ENCODE data around the gene FKBP8.
"Not testable (repeated sequence)": the region's sequence is repeated elsewhere in the genome, so short reads cannot be mapped to it uniquely, and the experiment has no call there.

FKBP8 gene

GRCh38 chr19:18558604-18559003, 15.2 kb upstream of the FKBP8 start:
- no peak overlapping the region for H3K27ac ChIP-seq (ENCODE audit: insufficient read depth, low read depth, low read length, poor library complexity, severe bottlenecking)
- H3K27me3 ChIP-seq (ENCODE audit: control insufficient read depth, insufficient read depth, low read length, poor library complexity, severe bottlenecking), result no peaks in the 10 kb centered on the region
- peak overlapping the region; percentile 76 for H3K4me3 ChIP-seq (ENCODE audit: insufficient read depth, low read depth, low read length)
- peaks cover 5% of the 10 kb centered on the region for H3K4me1 ChIP-seq (ENCODE audit: control insufficient read depth, insufficient read depth, low read length)
- H3K36me3 ChIP-seq (ENCODE audit: control insufficient read depth, insufficient read depth, low read length), result peaks cover 8% of the 10 kb centered on the region
- no peaks in the 10 kb centered on the region for H3K9me3 ChIP-seq (ENCODE audit: control insufficient read depth, low read length)
- 75 to 87% methylated on average over 3 of the region's 3 CpGs for WGBS, 2 experiments

DNA sequence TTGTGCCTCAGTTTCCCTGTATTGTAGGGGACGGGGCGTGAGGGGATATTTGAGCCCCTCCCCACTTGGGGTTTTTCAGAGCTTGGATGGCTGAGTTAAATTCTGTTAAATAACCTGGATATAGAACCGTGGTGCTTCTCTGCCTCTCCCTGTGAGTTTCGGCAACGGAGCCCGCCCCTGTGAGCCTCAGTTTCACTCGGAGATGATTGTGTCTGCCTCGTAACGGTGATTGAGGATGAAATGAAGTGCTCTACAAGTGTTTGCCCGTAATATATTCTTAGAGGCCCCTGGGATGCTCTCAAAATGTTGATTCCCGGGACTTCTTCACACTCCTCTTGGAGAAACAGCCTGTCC, 14.8 kb upstream of the FKBP8 start:
- no peak overlapping the region for H3K27ac ChIP-seq (ENCODE audit: insufficient read depth, low read depth, low read length, poor library complexity, severe bottlenecking)
- no peaks in the 10 kb centered on the region for H3K9me3 ChIP-seq (ENCODE audit: control insufficient read depth, low read length)
- H3K36me3 ChIP-seq (ENCODE audit: control insufficient read depth, insufficient read depth, low read length), result peaks cover 3% of the 10 kb centered on the region
- WGBS, 2 experiments, result 22 to 25% methylated on average over 11 of the region's 11 CpGs
- H3K4me1 ChIP-seq (ENCODE audit: control insufficient read depth, insufficient read depth, low read length), result peaks cover 5% of the 10 kb centered on the region
- H3K27me3 ChIP-seq (ENCODE audit: control insufficient read depth, insufficient read depth, low read length, poor library complexity, severe bottlenecking), result no peaks in the 10 kb centered on the region
- peak overlapping the region; percentile 76 for H3K4me3 ChIP-seq (ENCODE audit: insufficient read depth, low read depth, low read length)

DNA sequence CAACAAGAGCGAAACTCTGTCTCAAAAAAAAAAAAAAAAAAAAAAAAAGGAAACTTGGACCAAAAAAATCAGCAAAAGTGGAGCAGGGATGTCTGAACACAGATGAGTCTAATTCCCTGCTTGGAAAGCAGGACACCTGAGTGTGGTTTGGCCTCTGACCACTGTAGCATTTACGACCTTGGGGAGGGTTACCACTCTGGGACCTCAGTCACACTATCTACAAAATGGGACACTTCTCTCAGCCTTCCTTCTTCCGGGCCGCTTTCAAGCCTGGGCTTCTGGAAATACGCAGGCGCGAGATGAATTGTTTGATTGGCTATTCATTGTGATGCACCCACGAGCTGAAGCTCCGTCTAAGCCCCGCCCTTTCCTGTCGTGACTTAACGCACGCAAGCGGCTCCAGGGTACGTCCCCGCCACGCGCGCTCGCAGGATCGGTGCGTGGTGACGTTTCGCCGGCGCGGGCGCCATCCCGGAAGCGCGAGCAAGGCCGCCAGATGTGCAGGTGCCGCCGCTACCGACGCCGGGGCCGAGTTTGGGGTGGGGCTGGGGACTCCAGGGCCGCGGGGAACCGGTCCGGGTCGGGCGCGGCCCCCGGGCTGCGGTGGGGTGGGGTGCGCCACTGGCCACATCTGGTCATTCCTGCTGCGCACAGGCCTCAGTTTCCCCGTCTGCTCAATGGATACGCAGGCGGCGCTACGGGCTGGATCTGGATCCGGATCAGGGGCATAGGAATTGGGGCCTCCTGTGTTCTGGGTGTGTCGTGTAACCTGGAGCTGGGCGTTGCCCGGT, 14.2 kb upstream of the FKBP8 start, which contains the start of gene KXD1:
Gene KXD1, plus strand, starts transcription at position 460 of the 791 bp plus-strand sequence. CDS start 4,187 bp downstream, outside the sequence.
- H3K4me3 ChIP-seq (ENCODE audit: insufficient read depth, low read depth, low read length), result peak within 1 kb of the TSS; percentile 76
- H3K36me3 ChIP-seq (ENCODE audit: control insufficient read depth, insufficient read depth, low read length), result no peaks in the 10 kb centered on the region
- H3K9me3 ChIP-seq (ENCODE audit: control insufficient read depth, low read length), result no peaks in the 10 kb centered on the region
- H3K27ac ChIP-seq (ENCODE audit: insufficient read depth, low read depth, low read length, poor library complexity, severe bottlenecking), result peak within 1 kb of the TSS; percentile 55
- H3K4me1 ChIP-seq (ENCODE audit: control insufficient read depth, insufficient read depth, low read length), result peaks cover 5% of the 10 kb centered on the region
- WGBS, 2 experiments, result 2 to 3% methylated on average over 58 of the region's 58 CpGs
- no peaks in the 10 kb centered on the region for H3K27me3 ChIP-seq (ENCODE audit: control insufficient read depth, insufficient read depth, low read length, poor library complexity, severe bottlenecking)

DNA sequence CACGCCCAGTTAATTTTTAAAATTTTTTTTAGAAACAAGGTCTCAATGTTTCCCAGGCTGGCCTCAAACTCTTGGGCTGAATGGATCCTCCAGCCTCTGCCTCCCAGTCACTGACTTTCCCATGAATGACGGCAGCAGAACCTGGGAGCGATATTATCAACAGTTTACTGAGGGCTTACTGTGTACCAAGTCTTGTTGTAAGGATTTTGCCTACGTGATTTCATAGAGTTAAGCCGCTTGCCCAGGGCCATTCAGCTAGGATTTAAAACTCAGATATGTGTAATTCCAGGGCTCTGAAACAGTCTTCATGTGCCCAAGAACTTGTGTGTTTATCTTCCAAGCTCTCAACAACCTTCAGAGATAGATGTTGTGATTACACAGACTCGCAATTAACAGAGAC, 8.3 kb upstream of the FKBP8 start:
- H3K27ac ChIP-seq (ENCODE audit: insufficient read depth, low read depth, low read length, poor library complexity, severe bottlenecking), result no peak overlapping the region
- no peaks in the 10 kb centered on the region for H3K36me3 ChIP-seq (ENCODE audit: control insufficient read depth, insufficient read depth, low read length)
- H3K4me3 ChIP-seq (ENCODE audit: insufficient read depth, low read depth, low read length), result no peak overlapping the region
- H3K27me3 ChIP-seq (ENCODE audit: control insufficient read depth, insufficient read depth, low read length, poor library complexity, severe bottlenecking), result no peaks in the 10 kb centered on the region
- 90 to 91% methylated on average over 5 to 6 of the region's 6 CpGs for WGBS, 2 experiments
- H3K9me3 ChIP-seq (ENCODE audit: control insufficient read depth, low read length), result no peaks in the 10 kb centered on the region
- no peaks in the 10 kb centered on the region for H3K4me1 ChIP-seq (ENCODE audit: control insufficient read depth, insufficient read depth, low read length)

DNA sequence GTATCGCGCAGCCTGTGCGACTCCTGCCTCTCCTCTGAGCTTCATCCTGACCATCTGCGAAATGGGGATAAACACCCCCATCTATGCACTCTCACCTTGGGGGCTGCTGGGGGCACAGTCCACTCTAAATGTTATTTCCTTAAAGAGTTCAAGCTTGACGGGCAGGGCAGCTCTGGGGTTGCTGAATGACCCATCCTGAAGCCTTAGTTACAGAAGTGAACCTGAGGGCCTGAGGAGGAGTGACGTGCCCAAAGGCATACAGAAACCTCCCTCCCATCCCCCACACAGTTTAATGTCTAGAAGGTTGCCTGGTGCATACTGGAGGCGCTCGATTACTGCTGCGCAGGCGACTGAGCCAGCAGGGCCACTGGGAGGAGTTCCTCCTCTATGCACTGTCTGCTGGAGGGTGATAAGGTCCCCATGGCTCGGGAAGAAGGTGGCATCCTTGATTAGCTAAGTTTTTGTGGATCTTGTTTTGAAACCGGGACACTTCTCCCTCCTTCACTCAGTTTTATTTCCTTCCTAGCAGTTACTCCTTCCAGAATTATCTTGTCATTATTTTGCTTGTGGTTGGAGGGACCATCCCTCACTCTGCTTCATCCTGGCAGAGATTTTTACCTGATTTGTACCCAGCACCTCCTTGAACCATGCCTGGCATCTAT, 572 bp upstream of the FKBP8 start:
- no peaks in the 10 kb centered on the region for H3K27me3 ChIP-seq (ENCODE audit: control insufficient read depth, insufficient read depth, low read length, poor library complexity, severe bottlenecking)
- WGBS, 2 experiments, result 14 to 15% methylated on average over 11 to 12 of the region's 12 CpGs
- H3K27ac ChIP-seq (ENCODE audit: insufficient read depth, low read depth, low read length, poor library complexity, severe bottlenecking), result no peak overlapping the region
- peaks cover 22% of the 10 kb centered on the region for H3K36me3 ChIP-seq (ENCODE audit: control insufficient read depth, insufficient read depth, low read length)
- H3K4me3 ChIP-seq (ENCODE audit: insufficient read depth, low read depth, low read length), result peak overlapping the region; percentile 37
- H3K9me3 ChIP-seq (ENCODE audit: control insufficient read depth, low read length), result no peaks in the 10 kb centered on the region
- no peaks in the 10 kb centered on the region for H3K4me1 ChIP-seq (ENCODE audit: control insufficient read depth, insufficient read depth, low read length)

GRCh38 chr19:18541992-18542940, 1.1 kb downstream of the FKBP8 start:
- H3K36me3 ChIP-seq (ENCODE audit: control insufficient read depth, insufficient read depth, low read length), result peaks cover 28% of the 10 kb centered on the region
- peak overlapping the region; percentile 47 for H3K4me3 ChIP-seq (ENCODE audit: insufficient read depth, low read depth, low read length)
- 33% methylated on average over 11 of the region's 11 CpGs for WGBS, 2 experiments
- H3K27me3 ChIP-seq (ENCODE audit: control insufficient read depth, insufficient read depth, low read length, poor library complexity, severe bottlenecking), result no peaks in the 10 kb centered on the region
- no peak overlapping the region for H3K27ac ChIP-seq (ENCODE audit: insufficient read depth, low read depth, low read length, poor library complexity, severe bottlenecking)
- H3K4me1 ChIP-seq (ENCODE audit: control insufficient read depth, insufficient read depth, low read length), result no peaks in the 10 kb centered on the region
- H3K9me3 ChIP-seq (ENCODE audit: control insufficient read depth, low read length), result no peaks in the 10 kb centered on the region

DNA sequence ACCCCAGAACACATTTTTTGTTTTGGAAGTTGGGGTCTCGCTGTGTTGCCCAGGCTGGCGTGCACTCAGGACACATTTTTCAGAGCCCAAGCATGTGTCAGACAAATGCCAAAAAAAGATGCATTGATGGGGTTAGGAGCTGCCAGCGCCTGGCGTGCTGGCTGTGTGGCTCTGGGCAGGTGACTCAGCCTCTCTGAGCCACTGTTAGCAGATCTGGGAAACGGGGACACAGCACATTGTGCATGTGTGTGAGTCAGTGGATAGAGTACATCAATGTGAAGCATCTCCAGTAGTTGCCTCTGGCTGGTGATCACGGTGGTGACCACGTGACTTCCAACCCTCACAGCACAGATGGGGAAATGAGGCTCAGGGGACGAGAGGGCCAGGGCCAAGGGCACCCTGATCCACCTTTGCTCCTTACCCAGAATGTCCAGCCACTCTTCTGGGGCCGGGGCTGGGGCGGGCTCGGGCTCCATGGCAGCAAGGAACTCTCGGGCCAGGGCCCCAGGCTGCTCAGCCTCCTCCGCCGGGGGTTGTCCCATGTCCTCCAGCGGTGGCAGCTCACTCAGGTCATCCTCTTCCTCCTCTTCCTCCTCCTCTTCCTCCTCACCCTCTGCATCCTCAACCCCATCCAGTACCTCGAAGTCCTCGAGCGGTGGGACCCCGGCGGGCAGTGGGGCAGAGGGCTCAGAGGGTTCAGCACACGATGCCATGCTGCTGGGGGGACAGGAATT, 1.9 kb downstream of the FKBP8 start:
- H3K4me1 ChIP-seq (ENCODE audit: control insufficient read depth, insufficient read depth, low read length), result no peaks in the 10 kb centered on the region
- no peaks in the 10 kb centered on the region for H3K9me3 ChIP-seq (ENCODE audit: control insufficient read depth, low read length)
- no peak overlapping the region for H3K27ac ChIP-seq (ENCODE audit: insufficient read depth, low read depth, low read length, poor library complexity, severe bottlenecking)
- H3K4me3 ChIP-seq (ENCODE audit: insufficient read depth, low read depth, low read length), result no peak overlapping the region
- 94 to 95% methylated on average over 21 of the region's 21 CpGs for WGBS, 2 experiments
- peaks cover 37% of the 10 kb centered on the region for H3K36me3 ChIP-seq (ENCODE audit: control insufficient read depth, insufficient read depth, low read length)
- H3K27me3 ChIP-seq (ENCODE audit: control insufficient read depth, insufficient read depth, low read length, poor library complexity, severe bottlenecking), result no peaks in the 10 kb centered on the region

- 96% methylated on average over 1 of the region's 1 CpG for WGBS, 2 experiments
Measured at GRCh38 chr19:18540200-18540599, 3.2 kb downstream of the FKBP8 start.

GRCh38 chr19:18539372-18539771, 4.0 kb downstream of the FKBP8 start:
- H3K27ac ChIP-seq (ENCODE audit: insufficient read depth, low read depth, low read length, poor library complexity, severe bottlenecking), result no peak overlapping the region
- no peak overlapping the region for H3K4me3 ChIP-seq (ENCODE audit: insufficient read depth, low read depth, low read length)
- no peaks in the 10 kb centered on the region for H3K9me3 ChIP-seq (ENCODE audit: control insufficient read depth, low read length)
- 95 to 96% methylated on average over 19 of the region's 19 CpGs for WGBS, 2 experiments
- H3K27me3 ChIP-seq (ENCODE audit: control insufficient read depth, insufficient read depth, low read length, poor library complexity, severe bottlenecking), result no peaks in the 10 kb centered on the region
- H3K36me3 ChIP-seq (ENCODE audit: control insufficient read depth, insufficient read depth, low read length), result peaks cover 45% of the 10 kb centered on the region
- H3K4me1 ChIP-seq (ENCODE audit: control insufficient read depth, insufficient read depth, low read length), result no peaks in the 10 kb centered on the region

More at GRCh38 chr19:18540200-18540599, 3.2 kb downstream of the FKBP8 start:
- not testable (repeated sequence) for H3K4me3 ChIP-seq (ENCODE audit: insufficient read depth, low read depth, low read length); H3K27ac ChIP-seq (ENCODE audit: insufficient read depth, low read depth, low read length, poor library complexity, severe bottlenecking); H3K9me3 ChIP-seq (ENCODE audit: control insufficient read depth, low read length); H3K27me3 ChIP-seq (ENCODE audit: control insufficient read depth, insufficient read depth, low read length, poor library complexity, severe bottlenecking); H3K4me1 ChIP-seq (ENCODE audit: control insufficient read depth, insufficient read depth, low read length)
- peaks cover 45% of the 10 kb centered on the region for H3K36me3 ChIP-seq (ENCODE audit: control insufficient read depth, insufficient read depth, low read length)
